SK-N-SH (cell line): Measurements from ENCODE around the gene SPIRE2. TPM values are rescaled to one million over a fixed set of nuclear protein-coding genes. Genes with fewer than 3 reads are reported as not detected.

Experiments
- CTCF ChIA-PET: fragments of 300-600, 350-600 bp; formaldehyde crosslinking; extraction: SDS; loops from one replicate; lab custom pipeline; 2021; lab: Yijun Ruan, JAX
- POLR2A ChIA-PET: fragments of 350-600 bp; sonication (Branson Sonifier 250); formaldehyde crosslinking; extraction: SDS; loops from one replicate; lab custom pipeline; 2020; ENCODE audit warnings: antibody characterized with exemption, inconsistent platforms; lab: Yijun Ruan, JAX
- DNase-seq: peaks from one replicate; pipeline ENCODE4 v3.0.0; 2012
- H2AFZ ChIP-seq: fragments of 200-600 bp; sonication (generic); 2 replicates; pipeline ENCODE4 v1.8.1; 2016; ENCODE audit warnings: antibody characterized with exemption, mild to moderate bottlenecking, low read depth
- H3F3A ChIP-seq: fragments of 200-600 bp; sonication (generic); replicated peaks from 2 replicates; pipeline ENCODE3; 2016; ENCODE audit warnings: antibody characterized with exemption, mild to moderate bottlenecking; ENCODE audit not compliant: insufficient read depth
- H3K27ac ChIP-seq, 2 experiments: fragments of 200-500 bp in 1 of 2; fragments of 200-600 bp in 1 of 2; sonication (Bioruptor generic) in 1 of 2; sonication (generic), shearing (Covaris generic) in 1 of 2; 2 replicates each; pipeline versions ENCODE4 v1.5.1 to v1.6.1; 2014 to 2016; ENCODE audit warnings: low read depth in 2 of 2, inconsistent platforms in 1 of 2, low read length in 1 of 2, mild to moderate bottlenecking in 1 of 2, mixed read lengths in 1 of 2
- H3K27me3 ChIP-seq: fragments of 200-600 bp; sonication (generic), shearing (Covaris generic); 2 replicates; pipeline ENCODE4 v1.6.1; 2016; ENCODE audit warnings: mixed run types; ENCODE audit not compliant: insufficient read depth
- H3K36me3 ChIP-seq, 2 experiments: fragments of 200-500 bp in 1 of 2; fragments of 200-600 bp in 1 of 2; sonication (Bioruptor generic) in 1 of 2; sonication (generic) in 1 of 2; replicated peaks in 1 of 2; 2 replicates each; pipeline versions ENCODE3 to v1.5.1; 2014 to 2016; ENCODE audit warnings: low read length in 1 of 2, mild to moderate bottlenecking in 1 of 2; ENCODE audit not compliant: insufficient read depth in 2 of 2, control insufficient read depth in 1 of 2
- H3K4me1 ChIP-seq, 2 experiments: fragments of 200-500 bp in 1 of 2; fragments of 200-600 bp in 1 of 2; sonication (Bioruptor generic) in 1 of 2; sonication (generic), shearing (Covaris generic) in 1 of 2; 2 replicates each; pipeline versions ENCODE4 v1.5.1 to v1.6.1; 2014 to 2016; ENCODE audit warnings: low read depth in 1 of 2, low read length in 1 of 2, mixed run types in 1 of 2; ENCODE audit not compliant: insufficient read depth in 2 of 2, control insufficient read depth in 1 of 2
- H3K4me2 ChIP-seq: fragments of 200-600 bp; sonication (generic), shearing (Covaris generic); 2 replicates; pipeline ENCODE4 v1.6.1; 2017; ENCODE audit warnings: mixed run types
- H3K4me3 ChIP-seq, 2 experiments: fragments of 200-500 bp in 1 of 2; fragments of 200-600 bp in 1 of 2; sonication (Bioruptor generic) in 1 of 2; sonication (generic), shearing (Covaris generic) in 1 of 2; 2 replicates each; pipeline versions ENCODE4 v1.5.1 to v1.8.1; 2014 to 2016; ENCODE audit warnings: low read depth in 2 of 2, inconsistent platforms in 1 of 2, low read length in 1 of 2, mild to moderate bottlenecking in 1 of 2, mixed read lengths in 1 of 2, moderate library complexity in 1 of 2
- H3K79me2 ChIP-seq: fragments of 200-600 bp; sonication (generic); 2 replicates; pipeline ENCODE4 v1.8.1; 2017; ENCODE audit warnings: mild to moderate bottlenecking; ENCODE audit not compliant: insufficient read depth
- H3K9ac ChIP-seq: fragments of 200-600 bp; sonication (generic); 2 replicates; pipeline ENCODE4 v1.6.1; 2017; ENCODE audit warnings: mixed run types
- H3K9me2 ChIP-seq: fragments of 200-600 bp; sonication (generic); 2 replicates; pipeline ENCODE4 v1.6.1; 2017; ENCODE audit warnings: mixed run types
- H3K9me3 ChIP-seq: fragments of 200-600 bp; sonication (generic); 2 replicates; pipeline ENCODE4 v1.6.1; 2017; ENCODE audit warnings: mixed run types, mild to moderate bottlenecking, moderate library complexity
- H4K20me1 ChIP-seq: fragments of 200-600 bp; sonication (generic); 2 replicates; pipeline ENCODE4 v1.6.1; 2017; ENCODE audit warnings: mild to moderate bottlenecking, mixed run types; ENCODE audit not compliant: insufficient read depth
- EZH2phosphoT487 ChIP-seq: fragments of 200-600 bp; sonication (generic); IDR thresholded peaks from 2 replicates; pipeline ENCODE4 v1.6.1; 2017; ENCODE audit warnings: low read depth, mixed run types, mild to moderate bottlenecking, antibody characterized with exemption, moderate library complexity, borderline replicate concordance
- FOXJ3 ChIP-seq: sonication (generic); formaldehyde crosslinking; IDR thresholded peaks from 2 replicates; pipeline ENCODE4 v1.5.1; 2020; ENCODE audit warnings: mild to moderate bottlenecking, missing genetic modification reagents
- FOXM1 ChIP-seq: IDR thresholded peaks from 2 replicates; pipeline ENCODE4 v1.4.0; 2012; ENCODE audit warnings: low read depth, mild to moderate bottlenecking
- GABPA ChIP-seq: IDR thresholded peaks from 2 replicates; pipeline ENCODE4 v1.4.0; 2012; ENCODE audit warnings: low read depth, mild to moderate bottlenecking
- IRF3 ChIP-seq: fragments of 150-350 bp; IDR thresholded peaks from 2 replicates; pipeline ENCODE4 v1.6.1; 2016; ENCODE audit warnings: mild to moderate bottlenecking, low read depth, low read length
- MXI1 ChIP-seq: IDR thresholded peaks from 2 replicates; pipeline ENCODE4 v1.6.1; 2012; ENCODE audit warnings: mild to moderate bottlenecking, low read depth, low read length, improper control_type of control experiment
- NRF1 ChIP-seq: IDR thresholded peaks from 2 replicates; pipeline ENCODE4 v1.6.1; 2012; ENCODE audit warnings: low read depth, mild to moderate bottlenecking, low read length
- PBX3 ChIP-seq: IDR thresholded peaks from 2 replicates; pipeline ENCODE4; 2012
- POLR2AphosphoS5 ChIP-seq: IDR thresholded peaks from 2 replicates; pipeline ENCODE4 v1.6.1; 2012; ENCODE audit warnings: low read depth, low read length
- RCOR1 ChIP-seq: fragments of 150-350 bp; IDR thresholded peaks from 2 replicates; pipeline ENCODE4 v1.6.1; 2017; ENCODE audit warnings: antibody characterized with exemption, low read length
- RFX5 ChIP-seq: IDR thresholded peaks from 2 replicates; pipeline ENCODE4 v1.6.1; 2012; ENCODE audit warnings: mild to moderate bottlenecking, improper control_type of control experiment, low read length
- RXRA ChIP-seq: IDR thresholded peaks from 2 replicates; pipeline ENCODE4 v1.4.0; 2012; ENCODE audit warnings: low read depth, mild to moderate bottlenecking, borderline replicate concordance
- SMC3 ChIP-seq: IDR thresholded peaks from 2 replicates; pipeline ENCODE4 v1.6.1; 2012; ENCODE audit warnings: low read depth, low read length, improper control_type of control experiment
- TAF1 ChIP-seq: IDR thresholded peaks from 2 replicates; pipeline ENCODE4 v1.6.1; 2012; ENCODE audit warnings: low read depth, mild to moderate bottlenecking, low read length, moderate library complexity, borderline replicate concordance
- TCF12 ChIP-seq: IDR thresholded peaks from 2 replicates; pipeline ENCODE4 v1.4.0; 2012
- USF1 ChIP-seq: IDR thresholded peaks from 2 replicates; pipeline ENCODE4 v1.4.0; 2012; ENCODE audit warnings: low read depth, borderline replicate concordance
- WGBS: methylation state at CpG from one replicate; pipeline ENCODE4 v1.1.6; 2017; ENCODE audit warnings: low lambda C conversion rate; 5-methylcytosine and 5-hydroxymethylcytosine counted together
- polyA plus RNA-seq, 3 experiments: library from polyadenylated mRNA; depleted of rRNA; stranded (reverse); fragments of >200 nt; gene quantifications; 2 replicates each; pipeline ENCODE4 v1.2.3, GENCODE V29; 2012

SPIRE2 gene
- polyA plus RNA-seq, 1 of the 3 experiments (the other 2 are of a cell fraction), result 15.3 TPM

- no peak overlapping the region for H2AFZ ChIP-seq
- TF ChIP-seq FOXM1 (no peak), TAF1 (no peak), SMC3 (no peak), RCOR1 (no peak), PBX3 (no peak), RFX5 (no peak), TCF12 (no peak), POLR2AphosphoS5 (no peak), USF1 (no peak), IRF3 (no peak)
- H4K20me1 ChIP-seq, result no peaks in the 10 kb centered on the region
- peaks cover 0 to 9% of the 10 kb centered on the region in 2 experiments; a peak in 1 of 4 replicates for H3K4me1 ChIP-seq
- POLR2A ChIA-PET, result no interaction called here
- H3K4me3 ChIP-seq, result no peak overlapping the region
- 93% methylated on average over 11 of the region's 11 CpGs for WGBS
- H3F3A ChIP-seq, result no peaks in the 10 kb centered on the region
- H3K27me3 ChIP-seq, result no peaks in the 10 kb centered on the region
- H3K9me3 ChIP-seq, result no peaks in the 10 kb centered on the region
- no peak overlapping the region; a peak in 1 of 4 replicates for H3K27ac ChIP-seq
- H3K9ac ChIP-seq, result no peak overlapping the region
- peaks cover 5 to 18% of the 10 kb centered on the region in 2 experiments for H3K36me3 ChIP-seq
- no peaks in the 10 kb centered on the region for H3K9me2 ChIP-seq
- H3K79me2 ChIP-seq, result no peaks in the 10 kb centered on the region
- no peak overlapping the region for H3K4me2 ChIP-seq
- CTCF ChIA-PET, result interaction anchor here (1.3 to 5.4 kb wide), 4 partner anchors 10 to 75 kb away, joined by 4 to 31 read pairs (median 4); no protein-coding TSS in a partner anchor
- no peak for DNase-seq
Observed at GRCh38 chr16:89785523-89786155, 42.6 kb upstream of the SPIRE2 start.

GRCh38 chr16:89786474-89787364 lies 41.6 kb upstream of the SPIRE2 start:
- Histone ChIP-seq H3K9me2 (no peaks in the 10 kb centered on the region), H3K27ac (peak overlapping the region in 1 of 2 experiments; percentile 71; a peak in 2 of 4 replicates), H3K4me1 (peaks cover 0 to 9% of the 10 kb centered on the region in 2 experiments; a peak in 1 of 4 replicates), H4K20me1 (no peaks in the 10 kb centered on the region), H3K36me3 (peaks cover 5 to 18% of the 10 kb centered on the region in 2 experiments), H3K9ac (no peak overlapping the region), H3K4me2 (no peak overlapping the region), H3F3A (no peaks in the 10 kb centered on the region), H3K4me3 (no peak overlapping the region), H2AFZ (no peak overlapping the region), H3K9me3 (no peaks in the 10 kb centered on the region), H3K79me2 (no peaks in the 10 kb centered on the region), H3K27me3 (no peaks in the 10 kb centered on the region)
- WGBS, result 89% methylated on average over 21 of the region's 21 CpGs
- CTCF ChIA-PET, result interaction anchor here (1.0 to 5.4 kb wide), 6 partner anchors 11 to 100 kb away, joined by 3 to 31 read pairs (median 4); partner anchors contain the start of gene CDK10
- peak; percentile 91 for DNase-seq
- POLR2A ChIA-PET, result no interaction called here
- TF ChIP-seq POLR2AphosphoS5 (peak; percentile 21; the same call in 1 of the 2 replicates), GABPA (no peak), RXRA (no peak), MXI1 (peak; percentile 94), USF1 (no peak), FOXJ3 (CRISPR knock-in tag) (peak; percentile 95), EZH2phosphoT487 (no peak), RCOR1 (peak; percentile 96), TAF1 (no peak), NRF1 (peak; percentile 12; the same call in 1 of the 2 replicates), FOXM1 (no peak)
